RPMI8226 (cell line): ENCODE data around the gene CSK.

Experiments used
- DNase-seq: peaks from one replicate; pipeline ENCODE4 v3.0.0-alpha.2; 2015

Gene CSK

DNA sequence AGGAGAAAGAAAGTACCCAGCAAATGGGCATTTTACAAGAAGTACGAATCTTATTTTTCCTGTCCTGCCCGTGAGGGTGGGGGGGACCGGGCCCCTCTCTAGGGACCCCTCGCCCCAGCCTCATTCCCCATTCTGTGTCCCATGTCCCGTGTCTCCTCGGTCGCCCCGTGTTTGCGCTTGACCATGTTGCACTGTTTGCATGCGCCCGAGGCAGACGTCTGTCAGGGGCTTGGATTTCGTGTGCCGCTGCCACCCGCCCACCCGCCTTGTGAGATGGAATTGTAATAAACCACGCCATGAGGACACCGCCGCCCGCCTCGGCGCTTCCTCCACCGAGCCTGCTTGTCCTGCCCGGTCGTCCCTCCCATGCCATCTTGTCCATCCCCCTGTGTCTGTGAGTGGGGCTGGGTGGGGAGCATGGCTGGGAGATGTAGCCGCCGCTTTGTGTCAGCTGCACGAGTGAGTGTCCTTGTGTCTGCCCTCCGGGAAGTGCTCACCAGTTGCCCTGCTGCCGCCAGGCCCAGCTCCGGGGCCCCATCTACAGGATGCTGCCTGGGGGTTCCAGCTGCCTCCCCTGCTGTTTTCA is 21.1 kb downstream of the CSK start:
- DNase-seq, result no peak

GRCh38 chr15:74804935-74805334 is 23.1 kb downstream of the CSK start:
- DNase-seq, result no peak

GRCh38 chr15:74807282-74807681 is 25.4 kb downstream of the CSK start:
- DNase-seq, result no peak

GRCh38 chr15:74808078-74808839 is 26.4 kb downstream of the CSK start:
- peak; percentile 45 for DNase-seq

DNA sequence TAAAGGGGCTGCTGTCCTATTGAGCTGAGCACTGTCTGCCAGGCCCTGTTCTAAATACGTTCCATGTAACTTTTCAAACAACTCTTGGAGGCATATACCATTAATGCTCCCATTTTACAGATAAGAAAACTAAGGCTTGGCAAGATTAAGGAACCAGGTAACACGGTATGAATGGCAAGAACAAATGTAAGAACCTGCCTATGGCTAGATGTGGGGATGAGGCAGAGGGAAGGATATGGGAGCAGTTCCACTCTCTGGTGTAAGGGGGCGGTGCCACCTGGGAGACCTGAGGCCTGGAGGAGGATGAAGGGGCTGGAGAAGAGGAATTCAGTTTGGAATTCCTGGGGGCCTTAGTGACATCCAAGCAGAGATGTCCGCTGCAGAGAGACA is 27.0 kb downstream of the CSK start:
- DNase-seq, result no peak

- DNase-seq, result no peak
These were observed 27.4 kb downstream of the CSK start for GRCh38 chr15:74809242-74809641.

GRCh38 chr15:74809956-74810355 is 28.1 kb downstream of the CSK start:
- DNase-seq, result no peak

DNA sequence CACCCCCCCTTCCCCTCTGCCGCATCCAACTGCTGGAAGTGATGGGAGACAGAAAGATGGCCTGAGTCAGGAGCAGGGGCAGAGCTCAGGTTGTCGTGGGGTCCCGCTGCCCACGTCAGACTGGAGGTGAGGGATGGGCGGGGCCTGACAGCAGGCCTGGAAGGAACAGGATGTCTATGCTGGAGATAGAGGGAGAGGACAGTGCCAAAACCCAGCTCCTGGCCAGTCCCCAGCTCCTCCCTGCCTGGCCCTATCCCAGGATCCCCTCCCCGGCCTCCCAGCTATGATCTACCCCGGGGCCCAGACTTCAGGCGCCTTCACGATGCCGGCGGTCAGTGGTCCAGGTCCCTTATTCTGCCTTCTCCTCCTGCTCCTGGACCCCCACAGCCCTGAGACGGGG is 30.7 kb downstream of the CSK start, which contains the start of gene LMAN1L:
TSS of gene LMAN1L (plus strand) at position 303 of the 400 bp plus-strand sequence. CDS start at position 323, 20 bp downstream.
- no peak for DNase-seq

GRCh38 chr15:74815121-74815934 is 33.4 kb downstream of the CSK start:
- DNase-seq, result peak; percentile 55

DNA sequence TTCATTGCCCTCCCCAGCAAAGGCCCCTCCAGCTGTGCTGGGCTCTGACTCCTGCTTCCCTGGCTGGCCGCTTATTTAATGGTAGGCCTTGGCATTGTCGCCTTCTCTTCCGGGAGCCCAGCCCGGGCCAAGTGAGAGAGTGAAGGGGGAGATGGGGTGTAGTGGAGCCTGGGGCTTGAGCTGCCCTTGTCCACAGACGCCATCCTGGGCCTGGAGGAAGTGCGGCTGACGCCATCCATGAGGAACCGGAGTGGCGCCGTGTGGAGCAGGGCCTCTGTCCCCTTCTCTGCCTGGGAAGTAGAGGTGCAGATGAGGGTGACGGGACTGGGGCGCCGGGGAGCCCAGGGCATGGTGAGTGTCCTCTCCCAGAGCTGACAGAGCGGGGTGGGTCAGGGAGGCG is 34.1 kb downstream of the CSK start:
- DNase-seq, result no peak

DNA sequence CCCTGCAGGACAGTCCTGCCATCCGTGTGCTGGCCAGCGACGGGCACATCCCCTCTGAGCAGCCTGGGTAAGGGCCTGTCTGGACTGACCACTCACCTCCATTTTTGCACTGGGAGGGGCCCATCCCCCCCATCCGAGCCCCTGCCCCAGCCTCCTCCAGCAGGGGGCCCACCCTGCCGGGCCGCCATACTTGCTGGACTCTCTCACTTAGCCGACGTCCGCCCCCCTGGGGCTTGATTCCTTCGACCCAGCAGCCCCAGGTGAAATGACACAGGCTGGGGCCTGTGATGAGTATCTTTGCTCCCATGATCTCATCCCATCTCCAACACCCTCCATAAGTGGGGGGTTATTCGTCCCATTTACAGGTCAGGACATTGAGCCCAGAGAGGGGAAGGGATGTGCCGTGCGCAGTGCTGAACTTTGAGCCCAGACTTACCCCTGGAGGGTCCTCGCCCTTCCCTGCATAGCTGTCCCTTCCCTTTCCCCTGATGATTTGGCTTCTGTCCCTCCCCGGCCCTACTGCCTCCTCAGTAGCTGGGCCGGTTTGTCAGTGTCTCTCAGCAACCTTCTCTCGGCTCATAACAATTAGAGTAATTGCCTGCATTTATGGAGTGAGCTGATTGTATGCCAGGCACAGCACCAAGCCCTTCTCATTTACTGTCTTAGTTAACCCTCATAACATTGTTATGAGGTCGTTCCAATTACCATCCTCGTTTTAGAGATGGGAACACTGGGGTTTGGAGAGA is 34.9 kb downstream of the CSK start:
- no peak for DNase-seq

DNA sequence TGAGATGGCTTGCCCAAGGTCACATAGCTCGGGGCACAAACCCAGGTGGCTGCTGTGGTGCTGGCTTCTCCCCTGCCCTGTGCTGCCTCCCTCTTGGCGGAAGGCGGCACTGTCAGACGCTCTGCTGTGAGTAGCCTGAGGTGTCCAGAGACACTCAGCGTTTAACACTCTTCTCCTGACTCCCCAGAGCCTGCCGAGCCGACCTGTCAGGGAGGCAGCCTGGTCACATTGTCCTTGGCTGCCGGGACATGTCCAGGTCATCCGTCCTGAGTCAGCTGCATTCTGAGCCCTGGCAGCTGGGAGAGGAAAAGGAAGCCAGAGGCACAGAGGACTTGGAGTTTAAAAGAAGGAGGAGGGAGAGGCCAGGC is 35.5 kb downstream of the CSK start:
- peak; percentile 79 for DNase-seq

GRCh38 chr15:74820056-74820455 is 38.2 kb downstream of the CSK start:
- no peak for DNase-seq

DNA sequence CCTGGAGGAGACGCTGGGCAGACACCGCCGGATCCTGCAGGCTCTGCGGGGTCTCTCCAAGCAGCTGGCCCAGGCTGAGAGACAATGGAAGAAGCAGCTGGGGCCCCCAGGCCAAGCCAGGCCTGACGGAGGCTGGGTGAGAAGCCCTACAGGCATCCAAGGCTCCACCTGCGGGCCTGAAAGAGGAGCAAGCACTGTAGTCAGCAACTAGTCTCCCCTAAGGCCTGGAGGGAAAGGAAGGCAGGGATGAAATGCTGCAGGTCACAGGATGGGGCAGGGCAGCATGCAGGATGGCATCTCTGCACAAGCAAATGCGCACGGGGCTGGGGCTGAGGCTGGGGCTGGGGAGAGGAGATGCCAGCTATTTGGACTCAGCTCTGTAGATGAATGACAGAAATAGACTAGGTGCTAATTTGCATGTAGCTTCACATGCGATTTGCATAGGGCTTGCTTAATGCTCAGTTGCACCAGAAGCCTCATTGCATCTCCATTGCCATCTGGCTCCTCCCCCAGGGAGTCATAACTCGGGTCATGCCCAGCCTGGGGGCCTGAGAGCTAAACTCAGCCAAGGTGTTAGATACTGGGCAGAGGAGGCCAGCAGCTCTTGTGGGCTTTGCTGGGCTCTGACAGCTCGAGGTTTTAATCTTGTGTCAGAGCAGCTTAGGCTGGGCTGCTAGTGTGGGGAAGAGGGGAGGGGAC is 39.4 kb downstream of the CSK start:
- DNase-seq, result peak; percentile 57

GRCh38 chr15:74821790-74822158 is 39.9 kb downstream of the CSK start:
- DNase-seq, result no peak

DNA sequence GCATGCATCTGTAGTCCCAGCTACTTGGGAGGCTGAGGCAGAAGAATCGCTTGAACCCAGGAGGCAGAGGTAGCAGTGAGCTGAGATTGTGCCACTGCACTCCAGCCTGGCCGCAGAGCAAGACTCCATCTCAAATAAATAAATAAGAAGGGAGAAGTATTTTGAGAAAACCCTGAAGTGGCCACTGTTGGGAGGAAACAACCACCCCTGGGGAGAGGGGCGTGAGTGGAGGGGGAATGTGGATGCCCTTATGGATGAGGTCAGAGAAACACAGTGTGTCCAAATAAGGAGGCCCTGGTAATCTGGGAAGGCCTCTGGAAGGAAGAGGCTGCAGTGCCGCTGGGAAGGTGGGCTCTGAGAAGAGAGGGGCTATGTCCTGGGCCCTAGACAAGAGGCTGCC is 40.4 kb downstream of the CSK start:
- DNase-seq, result no peak

DNA sequence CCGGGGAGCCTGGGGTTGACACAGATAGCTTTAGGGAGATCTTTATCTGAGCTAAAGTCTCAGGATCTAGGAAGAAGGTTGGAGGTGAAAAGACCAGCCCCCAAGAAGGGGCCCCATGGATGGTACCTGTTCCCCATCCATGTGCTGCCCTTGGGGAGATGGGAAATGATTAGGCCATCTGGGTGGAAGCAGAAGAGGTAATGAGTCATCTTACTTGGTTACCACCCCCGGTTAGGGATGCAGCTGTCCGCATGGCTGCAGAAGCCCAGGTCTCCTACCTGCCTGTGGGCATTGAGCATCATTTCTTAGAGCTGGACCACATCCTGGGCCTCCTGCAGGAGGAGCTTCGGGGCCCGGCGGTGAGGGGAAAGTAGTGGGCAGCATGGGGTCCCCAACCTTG is 41.4 kb downstream of the CSK start:
- no peak for DNase-seq

DNA sequence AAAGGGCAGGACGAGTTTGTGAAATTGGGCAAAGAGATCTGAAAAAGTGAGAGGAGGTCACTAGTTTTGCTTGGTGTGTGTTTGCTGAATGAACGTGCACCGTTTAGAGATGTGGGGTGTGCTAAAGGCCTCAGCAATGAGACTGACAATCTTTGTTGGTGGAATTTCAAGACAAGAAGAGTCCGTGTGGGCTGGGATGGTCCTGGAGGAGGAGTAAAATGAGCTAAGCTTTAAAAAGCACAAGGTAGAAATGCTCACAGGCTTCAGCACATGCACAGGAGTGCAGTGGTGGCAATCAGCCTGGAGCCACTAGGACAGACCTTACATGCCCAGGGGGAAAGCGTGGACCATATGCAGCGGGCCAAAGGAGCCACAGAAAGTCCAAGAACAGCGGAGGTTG is 43.1 kb downstream of the CSK start:
- no peak for DNase-seq

DNA sequence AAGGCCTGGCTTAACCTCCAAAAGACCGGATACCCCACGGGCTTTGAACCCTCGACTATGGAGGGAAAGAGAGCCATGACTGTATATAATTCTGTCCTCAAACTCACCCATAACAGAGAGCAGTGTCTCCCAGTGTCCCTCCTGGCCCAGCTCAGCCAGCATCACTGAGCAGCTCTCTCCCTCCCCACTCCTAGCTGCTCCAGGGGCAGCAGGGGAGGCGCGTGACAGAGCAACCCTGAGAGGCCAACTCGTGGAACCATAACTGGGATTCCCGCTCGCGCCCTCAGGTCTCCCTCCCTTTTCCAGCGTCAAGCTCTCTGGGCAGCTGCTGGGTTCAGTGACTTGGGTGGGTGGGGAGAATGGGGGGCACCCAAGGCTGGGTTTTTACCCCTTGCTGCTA is 44.0 kb downstream of the CSK start:
- DNase-seq, result no peak

- peak; percentile 76 for DNase-seq
These were observed 44.5 kb downstream of the CSK start, which contains the start of gene CPLX3 for GRCh38 chr15:74826364-74826819. TSS of gene CPLX3 (plus strand) at chr15:74826627. CDS start at chr15:74826704, 77 bp downstream.

- DNase-seq, result no peak
These were observed 45.0 kb downstream of the CSK start for GRCh38 chr15:74826921-74827320.

GRCh38 chr15:74827614-74828013 is 45.7 kb downstream of the CSK start:
- no peak for DNase-seq
